Measurements from ENCODE around the gene BANP.
"Not testable (repeated sequence)": the region's sequence is repeated elsewhere in the genome, so short reads cannot be mapped to it uniquely, and the experiment has no call there.

Gene BANP

GRCh38 chr16:87950765-87951551 lies at the start of gene BANP:
Gene BANP, plus strand, starts transcription at chr16:87951434. Its CDS starts 23,682 bp downstream, at chr16:87975116.
- FAIRE-seq (peak; percentile 94), DNase-seq (ENCODE audit: extremely low spot score, insufficient read length, low read depth) (peak; percentile 96)

- not testable (repeated sequence) for DNase-seq (ENCODE audit: extremely low spot score, insufficient read length, low read depth); FAIRE-seq
Observed at GRCh38 chr16:87904963-87905362, 46.3 kb upstream of the BANP start.

GRCh38 chr16:87905521-87905920 lies 45.7 kb upstream of the BANP start:
- FAIRE-seq: not testable (repeated sequence)

GRCh38 chr16:87908101-87908500 lies 43.1 kb upstream of the BANP start:
- FAIRE-seq: not testable (repeated sequence)

More at GRCh38 chr16:87905521-87905920, 45.7 kb upstream of the BANP start:
- DNase-seq (ENCODE audit: extremely low spot score, insufficient read length, low read depth): not testable (repeated sequence)

GRCh38 chr16:87909203-87909935 lies 41.9 kb upstream of the BANP start:
- FAIRE-seq (peak; percentile 98), DNase-seq (ENCODE audit: extremely low spot score, insufficient read length, low read depth) (peak; percentile 69)

More at GRCh38 chr16:87908101-87908500, 43.1 kb upstream of the BANP start:
- DNase-seq (ENCODE audit: extremely low spot score, insufficient read length, low read depth): not testable (repeated sequence)

- DNase-seq (ENCODE audit: extremely low spot score, insufficient read length, low read depth); FAIRE-seq: not testable (repeated sequence)
Observed at GRCh38 chr16:87911106-87911763, 40.0 kb upstream of the BANP start.

- not testable (repeated sequence) for FAIRE-seq
Observed at GRCh38 chr16:87912691-87913090, 38.5 kb upstream of the BANP start.

GRCh38 chr16:87914021-87914725 lies 37.1 kb upstream of the BANP start:
- FAIRE-seq; DNase-seq (ENCODE audit: extremely low spot score, insufficient read length, low read depth): not testable (repeated sequence)

More at GRCh38 chr16:87912691-87913090, 38.5 kb upstream of the BANP start:
- DNase-seq (ENCODE audit: extremely low spot score, insufficient read length, low read depth): not testable (repeated sequence)

- FAIRE-seq (no peak), DNase-seq (ENCODE audit: extremely low spot score, insufficient read length, low read depth) (no peak)
Observed at GRCh38 chr16:87914812-87915211, 36.4 kb upstream of the BANP start.

- FAIRE-seq: no peak
Observed at GRCh38 chr16:87917503-87917902, 33.7 kb upstream of the BANP start.

GRCh38 chr16:87918338-87918737 lies 32.9 kb upstream of the BANP start:
- no peak for FAIRE-seq
- no peak for DNase-seq (ENCODE audit: extremely low spot score, insufficient read length, low read depth)

More at GRCh38 chr16:87917503-87917902, 33.7 kb upstream of the BANP start:
- no peak for DNase-seq (ENCODE audit: extremely low spot score, insufficient read length, low read depth)

GRCh38 chr16:87918866-87919680 lies 32.2 kb upstream of the BANP start:
- FAIRE-seq: no peak
- DNase-seq (ENCODE audit: extremely low spot score, insufficient read length, low read depth): no peak

- no peak for DNase-seq (ENCODE audit: extremely low spot score, insufficient read length, low read depth)
- FAIRE-seq: no peak
Observed at GRCh38 chr16:87919681-87919994, 31.6 kb upstream of the BANP start.

- no peak for FAIRE-seq
- DNase-seq (ENCODE audit: extremely low spot score, insufficient read length, low read depth): no peak
Observed at GRCh38 chr16:87921236-87921773, 29.9 kb upstream of the BANP start.

GRCh38 chr16:87922250-87922871 lies 28.9 kb upstream of the BANP start:
- DNase-seq (ENCODE audit: extremely low spot score, insufficient read length, low read depth): no peak

GRCh38 chr16:87924041-87924810 lies 27.0 kb upstream of the BANP start:
- DNase-seq (ENCODE audit: extremely low spot score, insufficient read length, low read depth) (no peak), FAIRE-seq (peak; percentile 78)

More at GRCh38 chr16:87922250-87922871, 28.9 kb upstream of the BANP start:
- no peak for FAIRE-seq

- FAIRE-seq: no peak
Observed at GRCh38 chr16:87924811-87925670, 26.2 kb upstream of the BANP start.

More at GRCh38 chr16:87924811-87925670, 26.2 kb upstream of the BANP start:
- DNase-seq (ENCODE audit: extremely low spot score, insufficient read length, low read depth): no peak

Measured in GM18507 (cell line).